Neuronal stem cell (in vitro differentiated cells): ENCODE measurements around the gene APBB2.

ENCODE experiments used
- DNase-seq: peaks from one replicate; pipeline ENCODE4 v3.0.0-alpha.2; 2013; ENCODE audit warnings: low spot score
- H2AFZ ChIP-seq: one replicate; pipeline ENCODE4 v1.6.1; 2013; ENCODE audit warnings: mild to moderate bottlenecking, low read length, inconsistent platforms
- H2AK5ac ChIP-seq: 2 replicates; pipeline ENCODE4 v1.6.1; 2013; ENCODE audit warnings: low read depth, mild to moderate bottlenecking, inconsistent platforms, low read length, moderate library complexity, mixed read lengths
- H2BK120ac ChIP-seq: 2 replicates; pipeline ENCODE4 v1.6.1; 2013; ENCODE audit warnings: low read depth, mild to moderate bottlenecking, inconsistent platforms, low read length, moderate library complexity, mixed read lengths
- H2BK12ac ChIP-seq: one replicate; pipeline ENCODE4 v1.6.1; 2013; ENCODE audit warnings: low read length, inconsistent platforms
- H2BK15ac ChIP-seq: 2 replicates; pipeline ENCODE4 v1.6.1; 2013; ENCODE audit warnings: mild to moderate bottlenecking, low read length, inconsistent platforms, mixed read lengths
- H2BK5ac ChIP-seq: one replicate; pipeline ENCODE4 v1.6.1; 2013; ENCODE audit warnings: inconsistent platforms, mild to moderate bottlenecking, low read length, moderate library complexity
- H3K14ac ChIP-seq: one replicate; pipeline ENCODE4 v1.6.1; 2013; ENCODE audit warnings: low read length, inconsistent platforms
- H3K18ac ChIP-seq: 2 replicates; pipeline ENCODE4 v1.6.1; 2013; ENCODE audit warnings: low read length, inconsistent platforms
- H3K23ac ChIP-seq: 2 replicates; pipeline ENCODE4 v1.6.1; 2013; ENCODE audit warnings: low read depth, mild to moderate bottlenecking, mixed read lengths, low read length, inconsistent platforms; ENCODE audit not compliant: poor library complexity
- H3K27ac ChIP-seq: replicated peaks from 3 replicates; pipeline ENCODE4 v1.5.1; 2013; ENCODE audit warnings: low read length, inconsistent platforms
- H3K27me3 ChIP-seq, 3 experiments: 2 replicates each; pipeline ENCODE4 v1.6.1; 2013; ENCODE audit warnings: low read length in 3 of 3, mild to moderate bottlenecking in 2 of 3, inconsistent platforms in 1 of 3, low read depth in 1 of 3, mixed read lengths in 1 of 3, moderate library complexity in 1 of 3; ENCODE audit not compliant: control insufficient read depth in 3 of 3, insufficient read depth in 3 of 3
- H3K36me3 ChIP-seq, 2 donors: replicated peaks in 1 of 2; 2 replicates each; pipeline ENCODE4 v1.6.1; 2013; ENCODE audit warnings: low read length in 2 of 2; ENCODE audit not compliant: control insufficient read depth in 2 of 2, insufficient read depth in 2 of 2
- H3K4ac ChIP-seq: 2 replicates; pipeline ENCODE4 v1.6.1; 2013; ENCODE audit warnings: inconsistent platforms, mild to moderate bottlenecking, low read length, moderate library complexity
- H3K4me1 ChIP-seq, 2 donors: 1 replicate in 1 of 2; 2 replicates in 1 of 2; pipeline ENCODE4 v1.6.1; 2013; ENCODE audit warnings: low read length in 2 of 2, low read depth in 1 of 2; ENCODE audit not compliant: control insufficient read depth in 2 of 2, insufficient read depth in 1 of 2
- H3K4me2 ChIP-seq: one replicate; pipeline ENCODE4 v1.6.1; 2013; ENCODE audit warnings: mild to moderate bottlenecking, low read length, inconsistent platforms; ENCODE audit not compliant: insufficient read depth, poor library complexity, severe bottlenecking
- H3K4me3 ChIP-seq, 2 donors: 2 replicates each; pipeline ENCODE4 v1.5.1; 2013; ENCODE audit warnings: low read length in 2 of 2, mild to moderate bottlenecking in 2 of 2, inconsistent platforms in 1 of 2, moderate library complexity in 1 of 2
- H3K79me1 ChIP-seq: one replicate; pipeline ENCODE4 v1.6.1; 2013; ENCODE audit warnings: low read depth, mild to moderate bottlenecking, inconsistent platforms, low read length, moderate library complexity
- H3K9ac ChIP-seq: one replicate; pipeline ENCODE4 v1.6.1; 2013; ENCODE audit warnings: mild to moderate bottlenecking, low read depth, low read length, inconsistent platforms; ENCODE audit not compliant: poor library complexity
- H3K9me3 ChIP-seq, 2 donors: replicated peaks in 1 of 2; 2 replicates each; pipeline versions ENCODE3 to v1.6.1; 2013; ENCODE audit warnings: low read length in 2 of 2, mild to moderate bottlenecking in 2 of 2, inconsistent platforms in 1 of 2, low read depth in 1 of 2, mixed read lengths in 1 of 2, moderate library complexity in 1 of 2; ENCODE audit not compliant: control insufficient read depth in 2 of 2, insufficient read depth in 1 of 2
- H4K8ac ChIP-seq: one replicate; pipeline ENCODE4 v1.6.1; 2013; ENCODE audit warnings: low read depth, mild to moderate bottlenecking, inconsistent platforms, low read length, moderate library complexity
- H4K91ac ChIP-seq: one replicate; pipeline ENCODE4 v1.6.1; 2013; ENCODE audit warnings: low read length, low read depth, mild to moderate bottlenecking, inconsistent platforms; ENCODE audit not compliant: poor library complexity
- WGBS, 2 donors: extraction: QIAGEN DNeasy Blood & Tissue Kit; methylation state at CpG; one replicate each; pipeline ENCODE4 v1.1.7; 2013; ENCODE audit warnings: missing lambda C conversion rate in 2 of 2, mixed read lengths in 1 of 2; ENCODE audit not compliant: insufficient read length in 2 of 2, insufficient replicate concordance in 1 of 2; ENCODE audit errors: extremely low coverage in 2 of 2; 5-methylcytosine and 5-hydroxymethylcytosine counted together

The APBB2 gene

DNA sequence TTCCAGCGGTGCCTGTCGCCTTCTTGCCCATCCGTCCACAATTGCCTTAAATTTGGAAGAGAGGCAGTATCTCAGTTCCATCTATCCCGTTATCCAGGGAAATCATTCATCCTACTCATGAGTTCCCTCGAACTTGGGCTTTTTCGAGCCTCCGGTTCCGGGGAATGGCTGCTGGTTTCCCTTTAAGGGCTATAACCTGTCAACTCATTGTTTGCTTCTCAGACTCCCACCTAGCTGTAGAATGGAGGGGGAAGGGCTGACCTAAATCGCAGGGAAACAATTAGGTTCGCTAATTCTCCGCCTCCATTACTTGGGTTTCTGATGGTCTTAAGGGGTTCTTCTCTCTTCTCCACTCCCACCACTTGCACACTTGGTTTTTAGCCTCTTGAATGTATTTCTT, 43.6 kb upstream of the APBB2 start:
- Histone ChIP-seq H3K4me2 (peak overlapping the region; percentile 82), H2AK5ac (peak overlapping the region; percentile 86), H4K8ac (no peak overlapping the region), H3K4me1 (peaks cover 2 to 4% of the 10 kb centered on the region in 2 donors), H3K36me3 (peaks cover 20 to 38% of the 10 kb centered on the region in 2 donors), H3K4me3 (peak overlapping the region; percentile 88 to 99), H2BK12ac (no peak overlapping the region), H3K9ac (peak overlapping the region; percentile 96), H2AFZ (peak overlapping the region; percentile 97), H4K91ac (no peak overlapping the region), H3K27me3 (peaks cover 0 to 10% (median 0%) of the 10 kb centered on the region in 3 experiments), H3K14ac (peak overlapping the region; percentile 44), H3K27ac (peak overlapping the region; percentile 7), H3K23ac (no peak overlapping the region), H3K18ac (peak overlapping the region; percentile 99), H3K9me3 (no peaks in the 10 kb centered on the region), H2BK15ac (no peak overlapping the region), H2BK5ac (peak overlapping the region; percentile 98), H2BK120ac (no peak overlapping the region), H3K79me1 (peaks cover 10% of the 10 kb centered on the region), H3K4ac (no peak overlapping the region)
- WGBS, 2 donors, result no CpG with 5 or more reads among the region's 11 CpGs
- no peak for DNase-seq

DNA sequence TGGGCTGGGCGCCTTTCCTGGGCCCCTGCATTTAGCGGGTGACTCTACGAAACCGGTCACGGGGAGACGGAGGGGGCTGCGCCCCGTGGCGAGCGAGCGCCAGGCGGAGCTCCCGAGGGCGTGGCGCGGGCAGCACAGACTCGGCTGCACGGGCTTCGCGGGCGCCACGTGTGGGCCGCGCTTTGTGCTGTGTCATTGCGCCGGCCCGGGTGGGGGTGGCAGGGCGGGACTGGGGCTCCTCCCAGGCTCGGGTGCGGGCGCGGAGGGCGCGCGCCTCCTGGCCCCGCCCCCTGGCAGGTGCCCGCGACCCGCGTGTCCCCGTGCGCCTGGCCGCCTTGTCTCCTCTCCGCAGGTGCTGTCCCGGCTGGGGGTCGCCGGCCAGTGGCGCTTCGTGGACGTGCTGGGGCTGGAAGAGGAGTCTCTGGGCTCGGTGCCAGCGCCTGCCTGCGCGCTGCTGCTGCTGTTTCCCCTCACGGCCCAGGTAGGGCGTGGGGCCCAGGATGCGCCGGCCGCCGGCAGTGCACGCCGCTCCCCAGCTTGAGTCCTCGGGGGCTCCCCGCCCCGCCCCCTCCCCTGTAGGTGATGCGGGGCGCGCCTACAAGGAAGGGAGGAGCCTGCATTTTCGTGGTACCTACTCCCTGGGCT, 43.0 kb upstream of the APBB2 start:
- Histone ChIP-seq H3K23ac (peak overlapping the region; percentile 86), H3K14ac (peak overlapping the region; percentile 84), H3K27me3 (peaks cover 0 to 10% (median 0%) of the 10 kb centered on the region in 3 experiments), H3K18ac (peak overlapping the region; percentile 99), H3K4me3 (peak overlapping the region; percentile 88 to 99), H3K36me3 (peaks cover 18 to 33% of the 10 kb centered on the region in 2 donors), H2AFZ (peak overlapping the region; percentile 97), H3K4me2 (peak overlapping the region; percentile 82), H2BK120ac (peak overlapping the region; percentile 22), H3K27ac (peak overlapping the region; percentile 84), H2BK15ac (peak overlapping the region; percentile 55), H3K4me1 (peaks cover 2 to 4% of the 10 kb centered on the region in 2 donors), H2BK5ac (peak overlapping the region; percentile 98), H2AK5ac (peak overlapping the region; percentile 86), H3K9me3 (no peaks in the 10 kb centered on the region), H3K4ac (peak overlapping the region; percentile 72), H3K79me1 (peaks cover 10% of the 10 kb centered on the region), H3K9ac (peak overlapping the region; percentile 96), H2BK12ac (peak overlapping the region; percentile 5), H4K91ac (no peak overlapping the region), H4K8ac (no peak overlapping the region)
- no CpG with 5 or more reads among the region's 69 CpGs for WGBS, 2 donors
- DNase-seq, result peak; percentile 53

DNA sequence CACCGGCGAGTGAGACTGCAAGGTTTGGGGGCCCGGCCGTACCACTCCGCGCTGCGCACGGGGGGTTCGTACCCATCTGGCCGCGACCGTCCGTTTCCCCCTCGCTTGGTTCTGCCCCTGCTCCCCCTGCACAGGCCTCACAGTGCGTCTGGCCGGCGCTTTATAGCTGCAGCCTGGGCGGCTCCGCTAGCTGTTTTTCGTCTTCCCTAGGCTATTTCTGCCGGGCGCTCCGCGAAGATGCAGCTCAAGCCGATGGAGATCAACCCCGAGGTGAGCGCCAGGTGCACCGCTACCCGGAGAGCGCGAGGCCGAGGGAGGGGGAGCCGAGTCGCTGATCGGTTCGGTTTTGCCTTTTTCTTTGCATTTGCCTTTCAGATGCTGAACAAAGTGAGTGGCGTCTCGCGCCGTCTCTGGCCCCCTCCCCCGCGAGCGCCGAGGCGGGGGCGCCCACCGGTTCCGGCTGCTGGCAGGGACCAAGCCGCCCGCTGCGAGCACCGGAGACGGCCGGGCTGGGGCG, 42.5 kb upstream of the APBB2 start, which contains the start of gene UCHL1:
TSS of gene UCHL1 (plus strand) at position 189 of the 517 bp plus-strand sequence. CDS start at position 238, 49 bp downstream.
- Histone ChIP-seq H3K27ac (peak within 1 kb of the TSS; percentile 84), H3K14ac (peak within 1 kb of the TSS; percentile 84)

DNA sequence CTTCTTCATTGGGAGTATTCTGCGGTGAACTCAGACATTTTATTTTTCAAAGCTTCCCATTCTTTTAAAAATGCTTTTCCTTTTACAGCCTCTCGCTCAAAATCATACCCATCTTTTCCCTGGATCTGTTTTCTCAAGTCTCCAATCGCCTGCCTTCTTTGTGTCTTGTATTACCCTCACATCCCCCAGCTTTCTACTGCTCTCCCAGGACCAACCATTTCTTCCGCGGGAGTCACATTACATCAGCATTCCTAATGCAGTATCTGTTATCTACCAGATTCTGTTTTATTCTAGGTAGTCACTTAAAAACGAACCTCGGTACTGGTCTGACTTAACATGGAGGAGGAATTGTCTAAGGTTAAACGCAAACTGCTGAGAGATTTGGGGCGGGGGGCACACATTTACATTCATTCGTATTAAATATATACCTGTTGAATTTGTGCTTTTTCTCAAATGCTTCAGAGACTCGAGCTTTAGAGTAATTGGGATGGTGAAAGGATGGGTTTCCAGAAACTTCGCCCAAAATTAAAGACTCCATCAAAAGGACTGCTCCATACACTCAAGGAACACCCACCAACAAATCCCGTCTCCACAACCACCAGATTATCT, 41.9 kb upstream of the APBB2 start:
- H3K79me1 ChIP-seq, result peaks cover 10% of the 10 kb centered on the region
- H3K14ac ChIP-seq, result no peak overlapping the region
- H3K18ac ChIP-seq, result no peak overlapping the region
- peak overlapping the region; percentile 26 for H3K27ac ChIP-seq
- H3K27me3 ChIP-seq, result peaks cover 0 to 10% (median 0%) of the 10 kb centered on the region in 3 experiments
- H3K36me3 ChIP-seq, result peaks cover 11 to 22% of the 10 kb centered on the region in 2 donors
- no peak overlapping the region for H3K4ac ChIP-seq
- no peak overlapping the region for H4K91ac ChIP-seq
- no peak overlapping the region for H4K8ac ChIP-seq
- DNase-seq, result peak; percentile 31
- H3K4me3 ChIP-seq, result peak overlapping the region; percentile 75 to 88
- no peak overlapping the region for H2AK5ac ChIP-seq
- H3K23ac ChIP-seq, result no peak overlapping the region
- no peaks in the 10 kb centered on the region for H3K9me3 ChIP-seq
- peak overlapping the region; percentile 97 for H2AFZ ChIP-seq
- H2BK5ac ChIP-seq, result no peak overlapping the region
- no peak overlapping the region for H2BK12ac ChIP-seq
- no peak overlapping the region for H2BK120ac ChIP-seq
- no peak overlapping the region for H2BK15ac ChIP-seq
- no peak overlapping the region for H3K9ac ChIP-seq
- peaks cover 2 to 4% of the 10 kb centered on the region in 2 donors for H3K4me1 ChIP-seq
- H3K4me2 ChIP-seq, result peak overlapping the region; percentile 75
- no CpG with 5 or more reads among the region's 13 CpGs for WGBS, 2 donors

More for the DNA sequence above, 42.5 kb upstream of the APBB2 start, which contains the start of gene UCHL1:
- Histone ChIP-seq H3K4me1 (peaks cover 2 to 4% of the 10 kb centered on the region in 2 donors), H2BK5ac (peak within 1 kb of the TSS; percentile 98), H4K91ac (no peak within 1 kb of the TSS), H2BK120ac (peak within 1 kb of the TSS; percentile 22), H2AK5ac (peak within 1 kb of the TSS; percentile 86), H3K4ac (peak within 1 kb of the TSS; percentile 72), H4K8ac (no peak within 1 kb of the TSS), H3K23ac (peak within 1 kb of the TSS; percentile 86), H3K79me1 (peaks cover 10% of the 10 kb centered on the region), H3K36me3 (peaks cover 15 to 27% of the 10 kb centered on the region in 2 donors), H3K27me3 (peaks cover 0 to 10% (median 0%) of the 10 kb centered on the region in 3 experiments), H3K9ac (peak within 1 kb of the TSS; percentile 96), H2AFZ (peak within 1 kb of the TSS; percentile 97), H2BK15ac (peak within 1 kb of the TSS; percentile 55), H3K4me3 (peak within 1 kb of the TSS; percentile 88 to 99), H2BK12ac (peak within 1 kb of the TSS; percentile 5), H3K9me3 (no peaks in the 10 kb centered on the region), H3K4me2 (peak within 1 kb of the TSS; percentile 82), H3K18ac (peak within 1 kb of the TSS; percentile 99)
- WGBS, 2 donors, result no CpG with 5 or more reads among the region's 55 CpGs
- DNase-seq, result peak; percentile 92
